Ascending aorta (tissue), 2 donors: Measurements from ENCODE around the gene ERGIC3. TPM values are rescaled to one million over a fixed set of nuclear protein-coding genes. Genes with fewer than 3 reads are reported as not detected.

Experiments used
- DNase-seq, 2 donors: peaks; one replicate each; pipeline ENCODE4 v3.0.0-alpha.2; 2019; ENCODE audit warnings: low spot score in 2 of 2
- H3K27ac ChIP-seq, 2 donors: fragments of 200-600 bp; sonication (generic); one replicate each; pipeline ENCODE4 v1.5.1; 2016 to 2017; ENCODE audit warnings: mild to moderate bottlenecking in 1 of 2
- H3K27me3 ChIP-seq: fragments of 200-600 bp; sonication (generic); one replicate; pipeline ENCODE4 v1.5.1; 2017
- H3K36me3 ChIP-seq, 2 donors: fragments of 200-600 bp; sonication (generic); one replicate each; pipeline ENCODE4 v1.5.1; 2016
- H3K4me1 ChIP-seq, 2 donors: fragments of 200-600 bp; sonication (generic); one replicate each; pipeline ENCODE4 v1.5.1; 2016 to 2017; ENCODE audit warnings: mild to moderate bottlenecking in 1 of 2
- H3K4me3 ChIP-seq, 2 donors: fragments of 200-600 bp; sonication (generic); one replicate each; pipeline ENCODE4 v1.5.1; 2016 to 2017; ENCODE audit warnings: mild to moderate bottlenecking in 1 of 2
- H3K9me3 ChIP-seq, 2 donors: fragments of 200-600 bp; sonication (generic); one replicate each; pipeline ENCODE4 v1.5.1; 2016
- intact Hi-C: fragments of 100-400 bp; cut with DNase I; formaldehyde crosslinking; loops from one replicate; pipeline ENCODE4 v1.15.1; 2023
- total RNA-seq: library from RNA; depleted of rRNA; stranded (reverse); fragments of >200 nt; gene quantifications from one replicate; pipeline ENCODE4 v1.1.0, GENCODE V29; 2016
- TF ChIP-seq, protein P1 (sequence below), 3 experiments: fragments of 200-600 bp in 2 of 3; fragments of 450-650 bp in 1 of 3; sonication (generic) in 2 of 3; IDR thresholded peaks; one replicate each; pipeline ENCODE4 v1.5.1; 2016 to 2019; ENCODE audit warnings: antibody characterized with exemption in 3 of 3, mild to moderate bottlenecking in 1 of 3, moderate library complexity in 1 of 3

ERGIC3 gene
- total RNA-seq, 1 donor from 2014 or later, result 67.7 TPM

DNA sequence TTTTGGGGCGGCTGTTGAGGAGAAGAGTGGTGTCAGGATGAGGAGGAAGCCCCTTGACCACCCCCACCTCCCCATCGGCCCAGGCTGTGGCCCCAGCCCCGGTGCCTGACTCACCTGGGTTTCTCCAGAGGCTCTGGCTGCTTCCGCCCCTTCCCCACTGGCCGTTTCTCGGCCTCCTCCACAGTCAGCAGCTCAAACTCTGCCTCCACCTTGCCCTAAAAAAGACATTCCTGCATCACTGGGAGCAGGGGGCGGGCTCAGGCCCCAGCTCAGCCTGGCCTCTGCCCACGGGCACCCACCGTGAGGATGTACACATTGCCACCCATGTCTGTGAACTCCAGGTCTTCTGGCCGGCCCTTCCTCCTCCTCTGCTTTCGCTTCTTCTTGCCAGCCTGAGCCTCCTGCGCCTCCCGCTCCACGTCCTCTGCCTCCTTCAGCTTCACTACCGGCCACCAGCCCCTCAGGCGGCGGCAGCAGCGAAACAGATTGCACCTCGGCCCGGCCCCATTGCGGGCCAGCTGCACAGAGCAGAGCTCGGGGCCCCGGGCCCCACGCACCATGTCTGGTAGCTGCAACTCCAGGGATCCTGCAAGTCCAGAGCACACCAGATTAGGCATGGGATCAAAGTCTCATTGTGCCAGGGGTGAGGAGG is 17.3 kb downstream of the ERGIC3 start:
- intact Hi-C loops, result no loop called here
- no peaks in the 10 kb centered on the region for H3K4me1 ChIP-seq
- no peaks in the 10 kb centered on the region for H3K9me3 ChIP-seq
- H3K36me3 ChIP-seq, result peaks cover 31 to 40% of the 10 kb centered on the region in 2 donors
- no peak overlapping the region for H3K4me3 ChIP-seq
- no peak overlapping the region for H3K27ac ChIP-seq
- TF ChIP-seq, protein P1, sequence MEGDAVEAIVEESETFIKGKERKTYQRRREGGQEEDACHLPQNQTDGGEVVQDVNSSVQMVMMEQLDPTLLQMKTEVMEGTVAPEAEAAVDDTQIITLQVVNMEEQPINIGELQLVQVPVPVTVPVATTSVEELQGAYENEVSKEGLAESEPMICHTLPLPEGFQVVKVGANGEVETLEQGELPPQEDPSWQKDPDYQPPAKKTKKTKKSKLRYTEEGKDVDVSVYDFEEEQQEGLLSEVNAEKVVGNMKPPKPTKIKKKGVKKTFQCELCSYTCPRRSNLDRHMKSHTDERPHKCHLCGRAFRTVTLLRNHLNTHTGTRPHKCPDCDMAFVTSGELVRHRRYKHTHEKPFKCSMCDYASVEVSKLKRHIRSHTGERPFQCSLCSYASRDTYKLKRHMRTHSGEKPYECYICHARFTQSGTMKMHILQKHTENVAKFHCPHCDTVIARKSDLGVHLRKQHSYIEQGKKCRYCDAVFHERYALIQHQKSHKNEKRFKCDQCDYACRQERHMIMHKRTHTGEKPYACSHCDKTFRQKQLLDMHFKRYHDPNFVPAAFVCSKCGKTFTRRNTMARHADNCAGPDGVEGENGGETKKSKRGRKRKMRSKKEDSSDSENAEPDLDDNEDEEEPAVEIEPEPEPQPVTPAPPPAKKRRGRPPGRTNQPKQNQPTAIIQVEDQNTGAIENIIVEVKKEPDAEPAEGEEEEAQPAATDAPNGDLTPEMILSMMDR (IDR thresholded peaks at IDR 0.05), result no peak
- DNase-seq, result no peak
- no peaks in the 10 kb centered on the region for H3K27me3 ChIP-seq

DNA sequence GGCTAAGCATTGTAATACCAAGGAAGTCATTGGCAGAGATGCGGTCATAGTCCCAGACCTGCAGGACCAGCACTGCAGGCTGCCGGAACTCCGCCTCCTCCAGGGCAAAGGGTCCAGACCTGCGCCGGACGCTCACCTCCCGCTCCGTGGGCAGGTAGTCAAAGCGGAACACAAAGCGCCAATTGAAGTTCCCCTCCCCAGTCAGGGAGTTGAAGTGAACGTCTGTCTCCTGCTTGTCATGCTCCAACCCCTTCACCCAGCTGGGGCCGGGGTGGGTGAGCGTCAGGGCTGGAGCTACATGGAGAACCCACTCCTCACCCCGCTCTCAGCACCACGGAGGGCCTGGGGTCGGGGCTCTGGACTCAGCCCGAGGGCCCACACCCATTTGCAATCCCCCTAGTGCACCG is 18.2 kb downstream of the ERGIC3 start:
- no peak for DNase-seq
- TF ChIP-seq, protein P1 (IDR thresholded peaks at IDR 0.05), result no peak
- Histone ChIP-seq H3K9me3 (no peaks in the 10 kb centered on the region), H3K27ac (no peak overlapping the region), H3K27me3 (no peaks in the 10 kb centered on the region), H3K4me1 (no peaks in the 10 kb centered on the region), H3K4me3 (no peak overlapping the region), H3K36me3 (peaks cover 31 to 32% of the 10 kb centered on the region in 2 donors)
- intact Hi-C loops, result no loop called here

DNA sequence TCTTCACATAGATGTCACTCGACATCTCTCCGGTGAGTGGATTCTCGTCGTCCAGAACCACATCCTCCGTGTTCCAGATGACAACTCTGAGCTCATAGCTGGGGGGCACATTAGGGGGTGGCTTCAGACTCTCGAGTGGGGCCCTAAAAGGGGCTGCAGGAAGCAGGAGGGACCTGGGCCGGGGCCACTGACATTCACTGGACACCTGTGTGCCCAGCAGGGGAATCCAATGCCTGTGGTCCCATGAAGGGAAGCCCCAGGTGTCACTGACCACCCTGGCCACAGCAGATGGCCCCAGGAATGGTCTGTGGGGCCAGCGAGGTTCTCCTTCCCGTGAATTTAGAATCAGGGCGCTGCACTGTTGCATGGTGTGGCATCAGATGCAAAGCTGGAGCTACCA is 18.7 kb downstream of the ERGIC3 start:
- Histone ChIP-seq H3K27ac (no peak overlapping the region), H3K4me3 (no peak overlapping the region), H3K4me1 (no peaks in the 10 kb centered on the region), H3K27me3 (no peaks in the 10 kb centered on the region), H3K36me3 (peaks cover 28% of the 10 kb centered on the region in 2 donors), H3K9me3 (no peaks in the 10 kb centered on the region)
- DNase-seq, result no peak
- TF ChIP-seq, protein P1 (IDR thresholded peaks at IDR 0.05), result no peak
- intact Hi-C loops, result no loop called here

DNA sequence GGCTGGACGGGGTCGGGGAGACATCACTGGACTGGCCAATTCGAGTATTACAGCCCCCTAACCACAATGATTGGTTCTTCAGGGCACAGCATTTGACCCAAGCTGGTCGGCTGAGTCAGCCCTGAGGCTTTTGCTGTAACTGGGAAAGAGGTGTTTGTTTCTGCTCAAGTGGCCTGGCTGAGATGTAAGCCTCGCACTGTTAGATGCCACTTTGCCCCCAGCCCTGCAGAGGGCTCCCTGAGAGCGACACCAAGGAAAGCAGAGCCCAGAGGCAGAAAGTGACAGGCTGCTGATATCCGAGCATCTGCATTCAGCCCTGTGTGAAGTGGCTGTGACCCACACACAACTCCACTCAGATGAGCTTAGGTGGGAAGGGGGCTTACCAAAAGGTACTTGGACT is 19.4 kb downstream of the ERGIC3 start:
- H3K4me3 ChIP-seq, result no peak overlapping the region
- no peaks in the 10 kb centered on the region for H3K9me3 ChIP-seq
- intact Hi-C loops, result no loop called here
- H3K27ac ChIP-seq, result no peak overlapping the region
- DNase-seq, result no peak
- TF ChIP-seq, protein P1 (IDR thresholded peaks at IDR 0.05), result peak in 1 of 3 experiments; percentile 19
- no peaks in the 10 kb centered on the region for H3K27me3 ChIP-seq
- peaks cover 20 to 22% of the 10 kb centered on the region in 2 donors for H3K36me3 ChIP-seq
- no peaks in the 10 kb centered on the region for H3K4me1 ChIP-seq

DNA sequence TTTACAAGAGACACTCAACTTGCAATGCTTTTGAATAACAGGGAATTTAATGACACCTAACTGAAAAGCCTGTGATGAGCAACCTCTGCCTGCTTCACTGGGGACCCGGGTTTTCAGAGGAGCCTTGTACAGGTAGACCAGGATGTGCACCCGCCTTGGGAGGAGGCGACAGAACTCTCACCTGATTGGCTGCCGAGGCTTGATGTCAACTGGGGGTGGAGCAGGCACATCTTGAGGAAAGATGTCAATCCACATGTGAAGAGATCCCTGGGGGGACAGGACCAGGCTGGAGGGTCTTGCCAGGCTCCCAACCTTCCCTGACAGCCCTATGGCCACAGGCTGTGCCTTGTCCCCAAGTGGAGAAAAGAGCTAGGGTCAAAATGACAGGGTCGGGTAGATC is 19.8 kb downstream of the ERGIC3 start:
- Histone ChIP-seq H3K27me3 (no peaks in the 10 kb centered on the region), H3K27ac (no peak overlapping the region), H3K36me3 (peaks cover 16 to 20% of the 10 kb centered on the region in 2 donors), H3K4me3 (no peak overlapping the region), H3K4me1 (no peaks in the 10 kb centered on the region), H3K9me3 (no peaks in the 10 kb centered on the region)
- intact Hi-C loops, result no loop called here
- no peak for DNase-seq
- TF ChIP-seq, protein P1 (IDR thresholded peaks at IDR 0.05), result no peak
